Smooth muscle cell of the umbilical artery (primary cell): Measurements from ENCODE around the gene BICDL1. TPM values are rescaled to one million over a fixed set of nuclear protein-coding genes. Genes with fewer than 3 reads are reported as not detected.

Source experiments
- total RNA-seq: library from RNA; depleted of rRNA; stranded (reverse); fragments of >200 nt; gene quantifications from 2 replicates; pipeline ENCODE4 v1.2.3, GENCODE V29; 2014

The BICDL1 gene
- under 0.01 and 0.46 TPM in 2 replicates for total RNA-seq

GRCh38 chr12:119988472-119989360, at the start of gene BICDL1:
Gene BICDL1 (plus strand): TSS chr12:119989236. CDS start chr12:119989869, 633 bp downstream.

GRCh38 chr12:120116441-120116791, 127.4 kb downstream of the BICDL1 start, which contains the start of gene RAB35:
Gene RAB35 (minus strand): TSS chr12:120116753. CDS start chr12:120116650, 103 bp downstream.

Other genes starting within 250 kb of the BICDL1 start
- 3.3 and 19.6 TPM in 2 replicates for gene CIT, start 111.9 kb upstream of the BICDL1 start, total RNA-seq
- gene RAB35, start 127.5 kb downstream of the BICDL1 start, total RNA-seq, result 16.9 and 27.5 TPM in 2 replicates
- 89.4 and 210 TPM in 2 replicates for gene GCN1, start 205.5 kb downstream of the BICDL1 start, total RNA-seq
- gene RPLP0, start 211.9 kb downstream of the BICDL1 start, total RNA-seq, result 1,799 and 3,968 TPM in 2 replicates